Measurements from ENCODE around the gene GPX7. TPM values are rescaled to one million over a fixed set of nuclear protein-coding genes. Genes with fewer than 3 reads are reported as not detected.
A peak's percentile ranks its signal among the peaks of the same experiment; 100 is the strongest.

GPX7 gene
- total RNA-seq, 1 experiment from 2014 or later = 9.9 TPM

DNA sequence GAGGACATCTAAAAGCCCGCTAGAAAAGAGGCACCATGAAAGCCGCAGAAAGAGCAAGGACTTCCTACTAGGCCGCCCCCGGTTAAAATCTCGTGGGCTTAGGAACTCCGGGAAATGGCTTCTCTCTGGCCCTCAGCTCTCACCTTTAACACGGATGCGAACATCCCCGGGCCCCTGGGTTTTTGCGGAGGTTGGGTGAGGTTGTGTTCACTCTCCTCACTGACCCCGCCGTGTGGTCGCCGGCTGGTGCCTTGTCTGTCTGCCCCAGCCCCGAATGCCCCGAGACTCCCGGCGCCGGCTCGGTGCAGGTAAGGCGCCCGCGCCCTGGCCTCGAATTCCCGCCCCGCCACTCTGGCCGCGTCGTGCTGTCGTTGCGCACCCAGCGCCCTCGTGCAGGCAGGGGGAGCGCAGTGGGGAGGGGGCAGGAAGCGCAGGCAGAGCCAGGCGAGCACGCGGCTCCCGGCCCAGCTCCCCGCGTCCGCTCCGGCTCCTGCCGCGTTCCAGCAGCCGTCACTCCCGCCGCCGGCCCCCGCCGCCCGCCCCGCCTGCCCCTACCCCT lies 30.6 kb downstream of the GPX7 start, which contains the start of gene SHISAL2A (continued):
- TF ChIP-seq NFYB (CRISPR knock-in tag; conservative IDR thresholded peaks at IDR 0.05; ENCODE audit: low read depth) = peak; percentile 70
- peak; percentile 95 for TF ChIP-seq ZNF121 (CRISPR knock-in tag; IDR thresholded peaks at IDR 0.05)
- TF ChIP-seq CBFB (CRISPR knock-in tag; IDR thresholded peaks at IDR 0.05; ENCODE audit: low read depth) = peak; percentile 95; the same call in 1 of the 2 replicates
- peak; percentile 97 for TF ChIP-seq SMAD4 (CRISPR knock-in tag; IDR thresholded peaks at IDR 0.05)
- TF ChIP-seq ZNF138 (CRISPR knock-in tag; conservative IDR thresholded peaks at IDR 0.05) = peak; percentile 98
- TF ChIP-seq, protein P1, sequence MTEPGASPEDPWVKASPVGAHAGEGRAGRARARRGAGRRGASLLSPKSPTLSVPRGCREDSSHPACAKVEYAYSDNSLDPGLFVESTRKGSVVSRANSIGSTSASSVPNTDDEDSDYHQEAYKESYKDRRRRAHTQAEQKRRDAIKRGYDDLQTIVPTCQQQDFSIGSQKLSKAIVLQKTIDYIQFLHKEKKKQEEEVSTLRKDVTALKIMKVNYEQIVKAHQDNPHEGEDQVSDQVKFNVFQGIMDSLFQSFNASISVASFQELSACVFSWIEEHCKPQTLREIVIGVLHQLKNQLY (CRISPR knock-in tag; IDR thresholded peaks at IDR 0.05) = peak; percentile 96
- TF ChIP-seq, protein P2, sequence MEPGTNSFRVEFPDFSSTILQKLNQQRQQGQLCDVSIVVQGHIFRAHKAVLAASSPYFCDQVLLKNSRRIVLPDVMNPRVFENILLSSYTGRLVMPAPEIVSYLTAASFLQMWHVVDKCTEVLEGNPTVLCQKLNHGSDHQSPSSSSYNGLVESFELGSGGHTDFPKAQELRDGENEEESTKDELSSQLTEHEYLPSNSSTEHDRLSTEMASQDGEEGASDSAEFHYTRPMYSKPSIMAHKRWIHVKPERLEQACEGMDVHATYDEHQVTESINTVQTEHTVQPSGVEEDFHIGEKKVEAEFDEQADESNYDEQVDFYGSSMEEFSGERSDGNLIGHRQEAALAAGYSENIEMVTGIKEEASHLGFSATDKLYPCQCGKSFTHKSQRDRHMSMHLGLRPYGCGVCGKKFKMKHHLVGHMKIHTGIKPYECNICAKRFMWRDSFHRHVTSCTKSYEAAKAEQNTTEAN (CRISPR knock-in tag; IDR thresholded peaks at IDR 0.05) = peak; percentile 99
- TF ChIP-seq FOXJ3 (CRISPR knock-in tag; IDR thresholded peaks at IDR 0.05; ENCODE audit: borderline replicate concordance) = 0 out of 2 replicates have a peak, but pooled peaks have one; percentile 80
- TF ChIP-seq NFATC4 (CRISPR knock-in tag; IDR thresholded peaks at IDR 0.05) = no peak
- TF ChIP-seq, protein P3, sequence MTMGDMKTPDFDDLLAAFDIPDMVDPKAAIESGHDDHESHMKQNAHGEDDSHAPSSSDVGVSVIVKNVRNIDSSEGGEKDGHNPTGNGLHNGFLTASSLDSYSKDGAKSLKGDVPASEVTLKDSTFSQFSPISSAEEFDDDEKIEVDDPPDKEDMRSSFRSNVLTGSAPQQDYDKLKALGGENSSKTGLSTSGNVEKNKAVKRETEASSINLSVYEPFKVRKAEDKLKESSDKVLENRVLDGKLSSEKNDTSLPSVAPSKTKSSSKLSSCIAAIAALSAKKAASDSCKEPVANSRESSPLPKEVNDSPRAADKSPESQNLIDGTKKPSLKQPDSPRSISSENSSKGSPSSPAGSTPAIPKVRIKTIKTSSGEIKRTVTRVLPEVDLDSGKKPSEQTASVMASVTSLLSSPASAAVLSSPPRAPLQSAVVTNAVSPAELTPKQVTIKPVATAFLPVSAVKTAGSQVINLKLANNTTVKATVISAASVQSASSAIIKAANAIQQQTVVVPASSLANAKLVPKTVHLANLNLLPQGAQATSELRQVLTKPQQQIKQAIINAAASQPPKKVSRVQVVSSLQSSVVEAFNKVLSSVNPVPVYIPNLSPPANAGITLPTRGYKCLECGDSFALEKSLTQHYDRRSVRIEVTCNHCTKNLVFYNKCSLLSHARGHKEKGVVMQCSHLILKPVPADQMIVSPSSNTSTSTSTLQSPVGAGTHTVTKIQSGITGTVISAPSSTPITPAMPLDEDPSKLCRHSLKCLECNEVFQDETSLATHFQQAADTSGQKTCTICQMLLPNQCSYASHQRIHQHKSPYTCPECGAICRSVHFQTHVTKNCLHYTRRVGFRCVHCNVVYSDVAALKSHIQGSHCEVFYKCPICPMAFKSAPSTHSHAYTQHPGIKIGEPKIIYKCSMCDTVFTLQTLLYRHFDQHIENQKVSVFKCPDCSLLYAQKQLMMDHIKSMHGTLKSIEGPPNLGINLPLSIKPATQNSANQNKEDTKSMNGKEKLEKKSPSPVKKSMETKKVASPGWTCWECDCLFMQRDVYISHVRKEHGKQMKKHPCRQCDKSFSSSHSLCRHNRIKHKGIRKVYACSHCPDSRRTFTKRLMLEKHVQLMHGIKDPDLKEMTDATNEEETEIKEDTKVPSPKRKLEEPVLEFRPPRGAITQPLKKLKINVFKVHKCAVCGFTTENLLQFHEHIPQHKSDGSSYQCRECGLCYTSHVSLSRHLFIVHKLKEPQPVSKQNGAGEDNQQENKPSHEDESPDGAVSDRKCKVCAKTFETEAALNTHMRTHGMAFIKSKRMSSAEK (CRISPR knock-in tag; IDR thresholded peaks at IDR 0.05; ENCODE audit: borderline replicate concordance) = peak; percentile 77; the same call in 1 of the 2 replicates
- TF ChIP-seq ZNF416 (CRISPR knock-in tag; IDR thresholded peaks at IDR 0.05) = no peak
- TF ChIP-seq, protein P4, sequence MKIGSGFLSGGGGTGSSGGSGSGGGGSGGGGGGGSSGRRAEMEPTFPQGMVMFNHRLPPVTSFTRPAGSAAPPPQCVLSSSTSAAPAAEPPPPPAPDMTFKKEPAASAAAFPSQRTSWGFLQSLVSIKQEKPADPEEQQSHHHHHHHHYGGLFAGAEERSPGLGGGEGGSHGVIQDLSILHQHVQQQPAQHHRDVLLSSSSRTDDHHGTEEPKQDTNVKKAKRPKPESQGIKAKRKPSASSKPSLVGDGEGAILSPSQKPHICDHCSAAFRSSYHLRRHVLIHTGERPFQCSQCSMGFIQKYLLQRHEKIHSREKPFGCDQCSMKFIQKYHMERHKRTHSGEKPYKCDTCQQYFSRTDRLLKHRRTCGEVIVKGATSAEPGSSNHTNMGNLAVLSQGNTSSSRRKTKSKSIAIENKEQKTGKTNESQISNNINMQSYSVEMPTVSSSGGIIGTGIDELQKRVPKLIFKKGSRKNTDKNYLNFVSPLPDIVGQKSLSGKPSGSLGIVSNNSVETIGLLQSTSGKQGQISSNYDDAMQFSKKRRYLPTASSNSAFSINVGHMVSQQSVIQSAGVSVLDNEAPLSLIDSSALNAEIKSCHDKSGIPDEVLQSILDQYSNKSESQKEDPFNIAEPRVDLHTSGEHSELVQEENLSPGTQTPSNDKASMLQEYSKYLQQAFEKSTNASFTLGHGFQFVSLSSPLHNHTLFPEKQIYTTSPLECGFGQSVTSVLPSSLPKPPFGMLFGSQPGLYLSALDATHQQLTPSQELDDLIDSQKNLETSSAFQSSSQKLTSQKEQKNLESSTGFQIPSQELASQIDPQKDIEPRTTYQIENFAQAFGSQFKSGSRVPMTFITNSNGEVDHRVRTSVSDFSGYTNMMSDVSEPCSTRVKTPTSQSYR (CRISPR knock-in tag; IDR thresholded peaks at IDR 0.05) = peak; percentile 99
- TF ChIP-seq TCF7 (CRISPR knock-in tag; IDR thresholded peaks at IDR 0.05; ENCODE audit: low read depth) = peak; percentile 99
- TF ChIP-seq, protein P5, sequence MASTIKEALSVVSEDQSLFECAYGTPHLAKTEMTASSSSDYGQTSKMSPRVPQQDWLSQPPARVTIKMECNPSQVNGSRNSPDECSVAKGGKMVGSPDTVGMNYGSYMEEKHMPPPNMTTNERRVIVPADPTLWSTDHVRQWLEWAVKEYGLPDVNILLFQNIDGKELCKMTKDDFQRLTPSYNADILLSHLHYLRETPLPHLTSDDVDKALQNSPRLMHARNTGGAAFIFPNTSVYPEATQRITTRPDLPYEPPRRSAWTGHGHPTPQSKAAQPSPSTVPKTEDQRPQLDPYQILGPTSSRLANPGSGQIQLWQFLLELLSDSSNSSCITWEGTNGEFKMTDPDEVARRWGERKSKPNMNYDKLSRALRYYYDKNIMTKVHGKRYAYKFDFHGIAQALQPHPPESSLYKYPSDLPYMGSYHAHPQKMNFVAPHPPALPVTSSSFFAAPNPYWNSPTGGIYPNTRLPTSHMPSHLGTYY (CRISPR knock-in tag; IDR thresholded peaks at IDR 0.05) = no peak
- TF ChIP-seq HMGA2 (CRISPR knock-in tag; IDR thresholded peaks at IDR 0.05) = no peak
- TF ChIP-seq, protein P6, sequence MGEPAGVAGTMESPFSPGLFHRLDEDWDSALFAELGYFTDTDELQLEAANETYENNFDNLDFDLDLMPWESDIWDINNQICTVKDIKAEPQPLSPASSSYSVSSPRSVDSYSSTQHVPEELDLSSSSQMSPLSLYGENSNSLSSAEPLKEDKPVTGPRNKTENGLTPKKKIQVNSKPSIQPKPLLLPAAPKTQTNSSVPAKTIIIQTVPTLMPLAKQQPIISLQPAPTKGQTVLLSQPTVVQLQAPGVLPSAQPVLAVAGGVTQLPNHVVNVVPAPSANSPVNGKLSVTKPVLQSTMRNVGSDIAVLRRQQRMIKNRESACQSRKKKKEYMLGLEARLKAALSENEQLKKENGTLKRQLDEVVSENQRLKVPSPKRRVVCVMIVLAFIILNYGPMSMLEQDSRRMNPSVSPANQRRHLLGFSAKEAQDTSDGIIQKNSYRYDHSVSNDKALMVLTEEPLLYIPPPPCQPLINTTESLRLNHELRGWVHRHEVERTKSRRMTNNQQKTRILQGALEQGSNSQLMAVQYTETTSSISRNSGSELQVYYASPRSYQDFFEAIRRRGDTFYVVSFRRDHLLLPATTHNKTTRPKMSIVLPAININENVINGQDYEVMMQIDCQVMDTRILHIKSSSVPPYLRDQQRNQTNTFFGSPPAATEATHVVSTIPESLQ (CRISPR knock-in tag; IDR thresholded peaks at IDR 0.05) = peak; percentile 80; the same call in 1 of the 2 replicates
- TF ChIP-seq, protein P7, sequence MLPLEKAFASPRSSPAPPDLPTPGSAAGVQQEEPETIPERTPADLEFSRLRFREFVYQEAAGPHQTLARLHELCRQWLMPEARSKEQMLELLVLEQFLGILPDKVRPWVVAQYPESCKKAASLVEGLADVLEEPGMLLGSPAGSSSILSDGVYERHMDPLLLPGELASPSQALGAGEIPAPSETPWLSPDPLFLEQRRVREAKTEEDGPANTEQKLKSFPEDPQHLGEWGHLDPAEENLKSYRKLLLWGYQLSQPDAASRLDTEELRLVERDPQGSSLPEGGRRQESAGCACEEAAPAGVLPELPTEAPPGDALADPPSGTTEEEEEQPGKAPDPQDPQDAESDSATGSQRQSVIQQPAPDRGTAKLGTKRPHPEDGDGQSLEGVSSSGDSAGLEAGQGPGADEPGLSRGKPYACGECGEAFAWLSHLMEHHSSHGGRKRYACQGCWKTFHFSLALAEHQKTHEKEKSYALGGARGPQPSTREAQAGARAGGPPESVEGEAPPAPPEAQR (CRISPR knock-in tag; IDR thresholded peaks at IDR 0.05) = no peak
- TF ChIP-seq, protein P8, sequence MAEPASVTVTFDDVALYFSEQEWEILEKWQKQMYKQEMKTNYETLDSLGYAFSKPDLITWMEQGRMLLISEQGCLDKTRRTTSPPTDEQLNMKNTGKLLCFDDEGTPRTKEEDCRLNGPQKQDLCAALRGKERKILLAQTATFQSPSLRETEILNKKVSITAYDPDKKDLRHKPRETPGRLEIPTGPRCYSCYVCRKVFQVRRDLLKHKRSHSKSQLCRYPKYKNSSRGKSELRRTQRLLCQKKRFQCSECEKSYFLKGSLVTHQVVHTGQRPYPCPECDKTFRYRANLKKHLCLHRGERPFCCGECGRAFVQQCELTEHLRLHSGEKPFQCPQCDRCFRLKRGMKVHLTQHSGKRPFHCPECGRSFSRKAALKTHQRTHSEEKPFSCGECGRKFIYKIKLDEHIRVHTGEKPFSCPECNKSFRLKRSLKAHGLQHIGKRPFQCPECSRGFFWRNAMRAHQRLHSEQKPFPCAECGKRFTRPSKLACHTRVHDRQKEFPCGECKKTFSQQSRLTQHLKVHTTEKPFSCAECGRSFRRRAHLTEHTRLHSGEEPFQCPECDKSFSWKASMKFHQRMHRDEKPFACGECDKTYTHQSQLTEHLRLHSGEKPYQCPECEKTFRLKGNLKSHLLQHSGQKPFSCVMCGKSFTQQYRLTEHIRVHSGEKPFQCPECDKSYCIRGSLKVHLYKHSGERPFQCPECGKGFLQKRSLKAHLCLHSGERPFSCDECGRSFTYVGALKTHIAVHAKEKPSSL (CRISPR knock-in tag; conservative IDR thresholded peaks at IDR 0.05) = no peak
- TF ChIP-seq SOX15 (CRISPR knock-in tag; IDR thresholded peaks at IDR 0.05) = no peak
- no peak for TF ChIP-seq OVOL2 (CRISPR knock-in tag; IDR thresholded peaks at IDR 0.05; ENCODE audit: borderline replicate concordance)
- TF ChIP-seq ZNF396 (CRISPR knock-in tag; IDR thresholded peaks at IDR 0.05; ENCODE audit: borderline replicate concordance) = no peak
- TF ChIP-seq MYBL2 (CRISPR knock-in tag; IDR thresholded peaks at IDR 0.05) = peak; percentile 99
